Transverse colon (tissue), 4 donors: ENCODE results near the gene ACTRT3.

Experiments used
- CTCF ChIP-seq, 5 experiments: fragments of 200-600 bp in 3 of 5; fragments of 450-650 bp in 2 of 5; sonication (generic) in 3 of 5; IDR thresholded peaks; 1 replicate in 2 of 5; 2 replicates in 3 of 5; pipeline ENCODE4 v1.5.1; 2016 to 2017; ENCODE audit warnings: antibody characterized with exemption in 5 of 5, inconsistent platforms in 3 of 5, mild to moderate bottlenecking in 2 of 5, moderate library complexity in 1 of 5
- EP300 ChIP-seq: sonication (generic); formaldehyde crosslinking; IDR thresholded peaks from one replicate; pipeline ENCODE4 v1.6.1; 2017; ENCODE audit warnings: antibody characterized with exemption, low read depth
- POLR2A ChIP-seq: fragments of 450-650 bp; IDR thresholded peaks from one replicate; pipeline ENCODE4 v1.6.1; 2016; ENCODE audit warnings: antibody characterized with exemption, mild to moderate bottlenecking, moderate library complexity
- POLR2AphosphoS5 ChIP-seq, 3 donors: sonication (generic); formaldehyde crosslinking; IDR thresholded peaks; one replicate each; pipeline ENCODE4 v1.6.1; 2016; ENCODE audit warnings: antibody characterized with exemption in 3 of 3

GRCh38 chr3:169744366-169745054, 24.9 kb downstream of the ACTRT3 start:
- no peak for TF ChIP-seq POLR2A
- no peak for TF ChIP-seq EP300
- peak in 2 of 5 experiments; percentile 12 to 25 for TF ChIP-seq CTCF (IDR thresholded peaks at IDR 0.05)
- TF ChIP-seq POLR2AphosphoS5 (IDR thresholded peaks at IDR 0.05): no peak
